GM03348 (cell line): ENCODE measurements around the gene DNAJC7.
"Not testable (repeated sequence)": the region's sequence is repeated elsewhere in the genome, so short reads cannot be mapped to it uniquely, and the experiment has no call there.

Source experiments
- DNase-seq: peaks from one replicate; pipeline ENCODE4 v3.0.0; 2012; ENCODE audit warnings: low spot score

Gene DNAJC7

DNA sequence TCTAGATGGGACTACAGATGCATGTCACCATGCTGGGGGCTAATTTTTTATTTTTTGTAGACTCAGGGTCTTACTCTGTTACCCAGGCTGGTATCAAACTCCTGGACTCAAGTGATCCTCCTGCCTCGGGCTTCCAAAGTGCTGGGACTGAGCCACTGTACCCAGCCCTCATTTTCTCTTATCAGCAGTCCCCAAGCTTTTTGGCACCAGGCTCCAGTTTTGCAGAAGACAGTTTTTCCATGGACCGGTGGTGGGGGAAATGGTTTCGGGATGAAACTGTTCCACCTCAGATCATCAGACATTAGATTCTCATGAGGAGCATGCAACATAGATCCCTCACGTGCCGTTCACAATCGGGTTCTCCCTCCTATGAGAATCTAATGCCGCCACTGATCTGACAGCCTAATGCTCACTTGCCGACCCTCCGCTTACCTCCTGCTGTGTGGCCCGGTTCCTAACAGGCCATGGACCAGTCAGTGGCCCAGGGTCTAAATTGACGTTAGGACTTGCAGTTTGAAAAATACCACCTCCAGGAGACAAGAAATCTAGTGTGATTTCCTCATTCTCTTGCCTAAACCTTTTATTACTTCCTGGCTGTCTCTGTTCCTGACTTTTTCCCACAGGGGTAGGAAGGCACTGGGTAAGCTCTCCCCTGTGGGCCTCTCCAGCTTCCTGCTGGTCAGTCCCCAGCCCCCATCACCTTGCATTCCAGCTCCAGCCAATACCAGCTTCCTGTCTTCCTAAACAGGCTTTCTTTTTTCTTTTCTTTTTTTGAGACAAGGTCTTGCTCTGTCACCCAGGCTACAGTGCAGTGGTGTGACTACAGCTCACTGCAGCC is 60.0 kb downstream of the DNAJC7 start:
- peak; percentile 26 for DNase-seq

DNA sequence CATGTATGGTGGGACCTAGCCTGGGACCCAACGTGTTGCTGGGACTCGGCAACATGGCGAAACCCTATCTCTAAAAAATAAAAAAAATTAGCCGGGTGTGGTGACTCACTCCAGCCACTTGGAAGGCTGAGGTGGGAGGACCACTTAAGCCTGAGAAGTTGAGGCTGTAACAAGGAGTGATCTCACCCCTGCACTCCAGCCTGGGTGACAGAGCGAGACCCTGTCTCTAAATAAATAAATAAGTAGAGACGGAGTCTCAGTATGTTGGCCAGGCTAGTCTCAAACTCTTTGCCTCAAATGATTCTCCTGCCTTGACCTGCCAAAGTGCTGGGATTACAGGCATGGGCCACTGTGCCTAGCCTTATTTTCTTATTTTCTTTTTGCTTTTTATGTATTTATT is 60.7 kb downstream of the DNAJC7 start:
- no peak for DNase-seq

DNA sequence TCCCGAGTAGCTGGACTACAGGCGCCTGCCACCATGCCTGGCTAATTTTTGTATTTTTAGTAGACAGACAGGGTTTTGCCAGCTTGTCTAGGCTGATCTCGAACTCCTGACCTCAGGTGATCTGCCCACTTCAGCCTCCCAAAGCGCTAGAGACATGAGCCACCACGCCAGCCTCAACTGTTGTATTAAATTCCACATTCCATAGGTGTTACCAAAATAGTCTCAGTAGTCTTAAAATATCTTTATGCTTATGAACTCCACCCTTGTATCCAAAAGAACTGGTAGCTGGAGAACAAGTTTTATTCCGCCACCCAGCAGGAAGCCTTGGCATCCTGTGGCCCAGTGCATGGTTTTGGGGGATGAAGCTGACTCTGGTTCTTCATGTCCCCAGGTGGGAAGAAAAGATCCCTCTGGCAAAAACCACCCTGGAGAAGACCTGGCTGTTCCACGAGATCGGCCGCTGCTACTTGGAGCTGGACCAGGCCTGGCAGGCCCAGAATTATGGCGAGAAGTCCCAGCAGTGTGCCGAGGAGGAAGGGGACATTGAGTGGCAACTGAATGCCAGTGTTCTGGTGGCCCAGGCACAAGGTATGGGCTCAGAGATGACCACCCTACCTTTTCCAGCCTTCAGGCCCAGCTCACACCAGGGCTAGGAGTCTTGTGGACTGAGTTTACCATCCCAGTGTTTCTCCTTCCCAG is 68.3 kb downstream of the DNAJC7 start:
- no peak for DNase-seq

DNA sequence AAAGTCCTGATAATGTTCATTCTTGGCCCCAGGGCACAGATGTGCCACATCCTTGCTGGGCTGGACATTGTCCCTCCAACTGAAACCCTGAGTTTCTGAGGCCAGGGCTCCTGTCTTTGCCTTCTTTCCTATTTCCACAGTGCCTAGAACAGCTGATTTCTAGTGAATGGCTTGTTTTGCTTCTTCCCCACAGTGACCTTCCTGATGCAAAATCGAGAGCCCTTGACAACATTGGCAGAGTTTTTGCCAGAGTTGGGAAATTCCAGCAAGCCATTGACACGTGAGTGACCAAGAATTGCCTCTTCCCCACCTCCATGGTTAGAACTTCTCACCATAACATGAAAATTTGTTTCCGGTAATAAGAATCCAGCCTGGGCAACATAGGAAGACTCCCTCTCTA is 72.3 kb downstream of the DNAJC7 start:
- DNase-seq, result no peak

DNA sequence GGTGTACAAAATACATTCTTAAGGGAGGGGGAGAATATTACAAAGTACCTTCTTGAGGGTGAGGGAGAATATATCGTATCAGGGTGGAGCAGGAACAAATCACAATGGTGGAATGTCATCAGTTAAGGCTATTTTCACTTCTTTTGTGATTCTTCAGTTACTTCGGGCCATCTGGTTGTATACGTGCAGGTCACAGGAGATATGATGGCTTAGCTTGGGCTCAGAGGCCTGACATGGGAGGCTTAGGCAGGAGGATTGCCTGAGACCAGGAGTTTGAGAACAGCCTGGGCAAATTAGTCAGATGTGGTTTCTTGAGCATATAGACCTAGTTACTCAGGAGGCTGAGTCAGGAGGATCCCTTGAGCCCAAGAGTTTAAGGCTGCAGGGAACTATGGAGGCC is 73.7 kb downstream of the DNAJC7 start:
- no peak for DNase-seq

DNA sequence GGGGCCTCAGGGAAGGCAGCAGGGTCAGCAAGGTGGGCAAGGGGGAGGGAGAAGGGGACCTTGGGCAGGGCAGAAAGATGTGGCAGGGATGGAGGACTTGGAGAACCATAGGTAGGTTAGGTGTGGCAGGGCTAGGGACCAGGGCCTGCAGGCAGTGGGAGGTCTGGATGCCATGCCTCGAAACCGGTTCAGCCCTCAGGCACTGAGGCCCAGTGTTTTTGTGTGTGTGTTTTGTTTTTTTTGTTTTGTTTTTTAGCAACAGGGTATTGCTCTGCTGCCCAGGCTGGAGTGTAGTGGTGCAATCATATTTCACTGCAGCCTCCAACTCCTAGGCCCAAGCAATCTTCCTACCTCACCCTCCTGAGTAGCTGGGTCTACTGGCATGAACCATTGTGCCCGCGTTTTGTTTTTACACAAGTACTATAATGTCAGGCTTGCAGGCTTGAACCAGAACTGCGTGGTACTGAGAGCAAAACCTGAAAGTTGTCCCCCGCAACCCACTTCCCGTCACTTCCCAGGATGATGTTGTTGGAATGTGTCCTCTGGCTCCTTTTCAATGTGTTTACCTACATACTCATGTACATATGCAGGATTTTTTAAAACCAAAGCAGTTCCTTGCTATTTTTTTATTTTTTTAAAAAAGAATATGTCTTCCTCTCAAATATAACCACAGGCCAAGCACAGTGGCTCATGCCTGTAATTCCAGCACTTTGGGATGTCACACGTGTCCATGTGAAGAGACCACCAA is 74.4 kb downstream of the DNAJC7 start:
- no peak for DNase-seq

DNA sequence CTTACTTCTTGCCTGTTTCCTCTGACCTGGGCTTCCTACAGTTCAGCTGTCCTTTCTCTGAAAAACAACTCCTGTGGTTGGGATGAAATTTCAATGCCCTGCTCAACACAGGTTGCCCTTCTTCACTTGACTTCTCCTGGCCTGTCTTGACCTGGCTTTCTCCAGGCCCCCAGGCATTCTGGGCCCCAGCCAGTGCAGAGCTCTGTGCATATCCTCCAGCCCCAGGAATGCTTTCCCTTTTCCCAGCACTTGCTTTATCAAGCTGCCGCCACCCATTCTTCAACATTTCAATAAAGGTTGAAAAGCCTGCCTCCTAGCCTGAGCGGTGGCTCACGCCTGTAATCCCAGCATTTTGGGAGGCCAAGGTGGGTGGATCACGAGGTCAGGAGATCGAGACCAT is 76.1 kb downstream of the DNAJC7 start:
- no peak for DNase-seq

DNA sequence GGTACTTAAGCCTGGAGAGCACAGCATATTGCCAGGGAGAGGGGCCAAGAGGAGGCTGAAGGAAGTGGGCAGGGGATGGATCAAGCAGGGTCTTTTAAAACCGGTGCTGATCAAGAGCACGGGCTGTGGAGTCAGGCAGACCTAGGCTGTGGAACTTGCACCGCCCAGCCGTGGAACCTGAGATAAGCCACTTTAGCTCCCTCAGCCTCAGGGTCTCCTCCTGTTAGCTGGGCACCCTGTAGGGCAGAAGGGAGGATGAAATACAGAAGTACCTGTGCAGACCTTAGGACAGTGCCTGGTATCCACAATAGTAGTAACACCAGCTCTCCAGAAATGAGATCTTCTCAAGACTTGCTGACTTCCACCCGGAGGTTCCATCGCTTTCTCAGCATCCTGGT is 77.5 kb downstream of the DNAJC7 start:
- DNase-seq, result no peak

DNA sequence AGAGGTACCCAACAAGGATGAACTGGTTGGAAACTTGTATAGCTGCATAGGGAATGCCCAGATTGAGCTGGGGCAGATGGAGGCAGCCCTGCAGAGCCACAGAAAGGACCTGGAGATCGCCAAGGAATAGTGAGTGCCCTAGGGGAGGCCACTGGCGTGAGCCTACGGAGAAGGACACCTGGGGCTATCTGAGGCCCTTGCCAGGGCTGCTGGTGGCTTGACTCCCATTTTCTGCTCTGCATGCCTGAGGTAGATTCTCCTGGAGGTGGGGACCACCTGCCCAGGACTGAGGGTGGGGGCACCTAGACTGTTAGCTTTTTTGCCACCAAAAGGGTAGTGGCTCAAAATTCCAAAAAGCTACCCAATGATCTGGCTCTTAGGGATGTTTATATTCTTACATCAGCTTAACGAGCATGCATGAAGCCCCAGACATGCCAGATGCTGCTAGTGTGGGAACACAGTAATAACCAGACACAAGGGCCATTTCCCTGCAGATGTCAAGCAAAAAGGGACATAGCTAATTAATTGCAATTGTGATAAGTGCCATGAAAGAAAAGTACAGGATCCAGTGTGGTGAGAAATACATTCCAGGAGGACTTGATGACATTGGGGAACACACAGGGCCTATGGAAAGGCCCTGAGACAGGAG is 78.1 kb downstream of the DNAJC7 start:
- DNase-seq, result no peak

DNA sequence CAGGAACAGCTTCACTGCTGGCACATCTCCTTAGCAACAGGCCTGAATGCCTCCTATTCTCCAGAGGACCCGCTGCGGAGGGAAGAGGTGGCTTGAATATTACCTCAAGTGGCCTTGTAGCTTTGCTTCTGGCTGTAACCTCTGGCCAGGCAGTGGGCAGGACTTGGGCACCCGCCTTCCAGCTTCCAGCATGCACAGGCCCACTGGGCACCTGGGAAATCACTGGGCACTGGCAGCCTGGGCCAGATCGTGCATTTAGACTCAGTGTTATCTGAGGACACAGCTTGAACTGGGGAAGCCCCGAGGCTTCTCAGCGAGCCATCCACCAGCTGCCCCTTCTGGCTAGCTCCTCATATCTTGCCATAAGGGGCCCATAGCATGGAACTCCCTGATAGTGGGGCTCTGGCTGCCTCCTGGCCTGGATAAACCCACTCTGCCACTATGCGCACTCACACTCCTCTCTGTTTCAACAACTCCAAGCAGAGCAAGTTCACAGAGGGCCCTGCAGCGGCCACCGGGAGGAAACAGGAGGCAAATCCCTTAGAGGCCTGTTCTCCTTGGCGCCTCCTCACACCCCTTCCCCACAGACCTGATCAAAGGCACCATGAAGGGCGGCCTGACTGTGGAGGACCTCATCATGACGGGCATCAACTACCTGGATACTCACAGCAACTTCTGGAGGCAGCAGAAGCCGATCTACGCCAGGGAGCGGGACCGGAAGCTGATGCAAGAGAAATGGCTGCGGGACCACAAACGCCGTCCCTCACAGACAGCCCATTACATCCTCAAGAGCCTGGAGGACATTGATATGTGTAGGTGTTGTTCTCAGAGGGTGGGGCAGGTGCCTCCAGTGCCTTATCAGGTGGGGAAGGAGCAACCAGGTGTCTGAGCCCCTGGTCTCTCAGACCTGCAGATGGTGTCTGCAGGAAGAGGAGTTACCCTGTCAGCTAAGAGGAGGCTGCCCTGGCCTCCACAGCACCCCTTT is 79.0 kb downstream of the DNAJC7 start:
- no peak for DNase-seq

DNA sequence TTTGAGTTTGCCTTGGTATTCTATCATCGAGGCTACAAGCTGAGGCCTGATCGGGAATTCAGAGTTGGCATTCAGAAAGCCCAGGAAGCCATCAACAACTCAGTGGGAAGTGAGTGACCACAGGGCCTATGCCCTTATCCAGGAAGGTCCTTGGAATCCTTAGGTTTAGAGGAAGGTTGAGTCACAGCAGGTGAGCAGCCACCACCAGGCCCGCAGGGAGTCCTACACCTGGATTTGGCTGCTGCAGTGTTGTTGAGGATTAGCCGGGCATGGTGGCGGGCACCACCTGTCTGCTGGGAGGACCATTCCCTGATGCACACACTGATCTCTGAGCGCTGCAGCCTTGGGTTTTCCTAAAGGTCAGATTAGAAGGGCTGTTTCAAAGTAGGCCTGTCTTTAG is 81.6 kb downstream of the DNAJC7 start:
- no peak for DNase-seq

DNA sequence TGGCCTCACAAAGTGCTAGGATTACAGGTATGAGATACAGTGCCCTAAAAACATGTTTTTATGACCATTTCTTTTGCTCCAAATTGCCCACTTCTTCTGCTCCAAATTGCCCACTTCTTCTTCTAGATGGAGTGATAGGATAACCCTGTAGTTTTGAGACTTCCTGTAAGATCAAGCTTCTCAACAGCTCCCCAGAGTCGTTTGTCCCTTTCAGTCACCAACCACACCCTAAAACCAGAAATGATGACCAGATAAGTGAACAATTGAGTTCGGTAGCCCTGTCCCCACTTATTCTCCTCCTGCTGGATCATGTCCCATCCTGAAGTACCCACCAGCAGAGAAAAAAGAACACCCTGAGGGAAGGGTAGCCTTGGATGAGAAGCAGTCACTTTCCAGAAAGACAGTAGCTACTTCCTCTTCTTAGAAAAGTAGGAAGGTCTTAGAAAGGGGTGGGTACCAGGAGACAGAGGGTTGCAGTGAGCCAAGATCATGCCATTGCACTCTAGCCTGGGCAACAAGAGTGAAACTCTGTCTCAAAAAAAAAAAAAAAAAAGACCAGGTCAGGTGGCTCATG is 84.3 kb downstream of the DNAJC7 start:
- no peak for DNase-seq

DNA sequence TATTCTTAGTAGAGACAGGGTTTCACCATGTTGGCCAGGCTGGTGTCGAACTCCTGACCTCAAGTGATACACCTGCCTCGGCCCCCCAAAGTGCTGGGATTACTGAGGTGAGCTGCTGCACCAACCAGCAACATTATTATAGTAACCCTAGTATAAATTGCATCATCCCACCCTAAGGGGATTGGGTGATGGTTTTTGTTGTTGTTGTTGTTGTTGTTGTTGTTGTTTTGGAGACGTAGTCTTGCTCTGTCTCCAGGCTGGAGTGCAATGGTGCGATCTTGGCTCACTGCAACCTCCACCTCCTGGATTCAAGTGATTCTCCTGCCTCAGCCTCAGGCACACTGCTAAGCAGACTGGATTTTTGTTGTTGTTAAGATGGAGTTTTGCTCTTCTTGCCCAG is 85.5 kb downstream of the DNAJC7 start:
- not testable (repeated sequence) for DNase-seq

DNA sequence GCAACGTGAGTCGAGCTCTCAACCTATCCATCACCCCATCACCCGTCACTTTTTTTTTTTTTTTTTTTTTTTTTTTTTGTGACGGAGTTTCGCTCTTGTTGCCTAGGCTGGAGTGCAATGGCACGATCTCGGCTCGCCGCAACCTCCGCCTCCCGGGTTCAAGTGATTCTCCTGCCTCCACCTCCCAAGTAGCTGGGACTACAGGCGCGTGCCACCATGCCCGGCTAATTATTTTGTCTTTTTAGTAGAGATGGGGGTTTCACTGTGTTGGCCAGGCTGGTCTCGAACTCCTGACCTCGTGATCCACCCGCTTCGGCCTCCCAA is 86.4 kb downstream of the DNAJC7 start:
- not testable (repeated sequence) for DNase-seq

DNA sequence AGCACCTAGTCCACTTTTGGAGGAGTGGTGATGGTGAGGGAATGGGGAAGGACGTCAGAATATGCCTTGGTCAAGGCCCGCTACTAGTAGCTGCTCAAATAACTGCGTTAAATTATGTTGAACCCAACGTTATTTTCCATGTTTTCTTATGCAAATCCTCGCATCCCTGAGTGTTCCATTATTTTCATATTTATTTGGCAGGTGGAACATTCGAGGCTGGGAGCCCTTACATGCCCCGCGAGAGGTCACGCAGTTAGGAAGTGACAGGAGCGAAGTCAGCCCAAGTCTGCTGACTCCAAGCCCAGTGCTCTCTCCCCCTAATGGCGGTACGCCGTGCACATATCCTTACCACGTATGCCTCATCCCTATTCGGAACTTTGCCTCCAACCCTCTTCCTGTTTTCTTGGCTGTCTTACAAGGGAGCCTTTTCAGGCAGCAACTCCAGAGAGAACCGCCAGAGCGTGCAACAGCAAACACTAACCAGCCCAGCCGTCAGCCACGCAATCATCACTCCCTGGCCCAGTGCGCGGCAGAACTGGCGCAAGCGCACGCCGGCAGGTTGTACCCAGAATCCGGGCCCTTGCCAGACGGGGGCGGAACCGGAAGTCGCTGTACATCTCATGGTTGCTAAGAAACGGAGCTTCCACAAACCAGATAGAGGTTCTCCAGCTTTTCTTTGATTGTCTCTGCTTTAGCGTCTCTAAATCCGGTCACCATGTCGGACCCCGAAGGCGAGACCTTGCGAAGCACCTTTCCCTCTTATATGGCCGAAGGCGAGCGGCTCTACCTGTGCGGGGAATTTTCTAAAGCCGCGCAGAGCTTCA is 87.0 kb downstream of the DNAJC7 start, which contains the start of gene ODAD4:
Gene ODAD4 (plus strand): TSS at position 609 of the 824 bp plus-strand sequence. CDS start 107 bp downstream, at position 716.
- DNase-seq, result peak; percentile 98

DNA sequence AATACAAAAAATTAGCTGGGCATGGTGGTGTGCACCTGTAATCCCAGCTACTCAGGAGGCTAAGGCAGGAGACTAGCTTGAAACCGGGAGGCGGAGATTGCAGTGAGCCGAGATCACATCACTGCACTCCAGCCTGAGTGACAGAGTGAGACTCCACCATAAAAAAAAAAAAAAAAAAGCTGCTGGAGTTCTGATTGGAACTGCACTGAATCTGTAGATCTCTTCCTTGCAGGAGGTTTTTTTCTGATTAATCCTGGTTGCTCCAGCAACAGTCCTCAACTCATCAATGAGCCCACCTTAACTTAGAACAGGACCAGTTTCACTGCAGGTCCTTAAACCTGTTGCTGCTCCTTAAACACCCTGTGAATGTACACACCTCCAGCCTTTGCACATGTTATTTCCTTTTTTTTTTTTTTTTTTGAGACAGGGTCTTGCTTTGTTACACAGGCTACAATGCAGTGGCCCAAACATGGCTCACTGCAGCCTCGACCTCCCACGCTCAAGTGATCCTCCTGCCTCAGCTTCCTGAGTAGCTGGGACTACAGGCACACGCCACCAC is 88.5 kb downstream of the DNAJC7 start:
- no peak for DNase-seq
